ENCODE results near the gene NAALADL2.

The NAALADL2 gene

GRCh38 chr3:175001091-175001490 lies 142.0 kb downstream of the NAALADL2 start:
- no peak for DNase-seq

- DNase-seq = no peak
Measured at GRCh38 chr3:175002732-175003143, 143.6 kb downstream of the NAALADL2 start.

GRCh38 chr3:175003590-175003989 lies 144.5 kb downstream of the NAALADL2 start:
- no peak for DNase-seq

- DNase-seq = no peak
Measured at GRCh38 chr3:175005193-175005592, 146.1 kb downstream of the NAALADL2 start.

- no peak for DNase-seq
Measured at GRCh38 chr3:175005881-175006280, 146.7 kb downstream of the NAALADL2 start.

- DNase-seq = no peak
Measured at GRCh38 chr3:175007306-175007705, 148.2 kb downstream of the NAALADL2 start.

- DNase-seq = no peak
Measured at GRCh38 chr3:175009295-175009694, 150.2 kb downstream of the NAALADL2 start.

- no peak for DNase-seq
Measured at GRCh38 chr3:175015056-175015635, 156.0 kb downstream of the NAALADL2 start.

GRCh38 chr3:175018946-175019727 lies 160.0 kb downstream of the NAALADL2 start:
- DNase-seq = no peak

GRCh38 chr3:175020101-175020500 lies 161.0 kb downstream of the NAALADL2 start:
- DNase-seq = no peak

- DNase-seq = no peak
Measured at GRCh38 chr3:175029828-175030227, 170.7 kb downstream of the NAALADL2 start.

GRCh38 chr3:175039875-175040274 lies 180.7 kb downstream of the NAALADL2 start:
- no peak for DNase-seq

GRCh38 chr3:175041369-175041768 lies 182.2 kb downstream of the NAALADL2 start:
- DNase-seq = no peak

- no peak for DNase-seq
Measured at GRCh38 chr3:175046601-175047000, 187.5 kb downstream of the NAALADL2 start.

- no peak for DNase-seq
Measured at GRCh38 chr3:175047786-175048185, 188.7 kb downstream of the NAALADL2 start.

- no peak for DNase-seq
Measured at GRCh38 chr3:175057401-175057800, 198.3 kb downstream of the NAALADL2 start.

- DNase-seq = no peak
Measured at GRCh38 chr3:175059788-175060187, 200.7 kb downstream of the NAALADL2 start.

GRCh38 chr3:175065497-175065896 lies 206.4 kb downstream of the NAALADL2 start:
- no peak for DNase-seq

GRCh38 chr3:175066617-175067415 lies 207.7 kb downstream of the NAALADL2 start:
- no peak for DNase-seq

GRCh38 chr3:175068587-175068986 lies 209.5 kb downstream of the NAALADL2 start:
- DNase-seq = no peak

- no peak for DNase-seq
Measured at GRCh38 chr3:175070946-175071345, 211.8 kb downstream of the NAALADL2 start.

GRCh38 chr3:175073219-175073905 lies 214.2 kb downstream of the NAALADL2 start:
- DNase-seq = no peak

- DNase-seq = no peak
Measured at GRCh38 chr3:175075269-175075668, 216.1 kb downstream of the NAALADL2 start.

Measured in SIG-M5 (cell line).